Right ventricle myocardium inferior (tissue), 1 donor: Measurements from ENCODE around the gene NOL8. TPM values are rescaled to one million over a fixed set of nuclear protein-coding genes. Genes with fewer than 3 reads are reported as not detected.
A peak's percentile ranks its signal among the peaks of the same experiment; 100 is the strongest.

Experiments used
- ATAC-seq: fragments of 200-7000 bp; cut with Tn5 transposase; one replicate; pipeline ENCODE4 v1.9.1; 2020; ENCODE audit warnings: mild to moderate bottlenecking, moderate library complexity
- DNase-seq: peaks from one replicate; pipeline ENCODE4 v3.0.0; 2021; ENCODE audit errors: missing footprints
- intact Hi-C: fragments of 100-400 bp; cut with DNase I; formaldehyde crosslinking; loops from one replicate; pipeline ENCODE4 v1.11.0; 2022
- long read RNA-seq: library from polyadenylated mRNA; unstranded; transcript quantifications from one replicate; pipeline ENCODE4 v2.0.0, GENCODE V29; 2021
- total RNA-seq: library from RNA; stranded (reverse); fragmentation: NEBNext Ultra II Directional; extraction: Animal tissue kit (Norgen Biotek cat#: 25700); gene quantifications from one replicate; pipeline ENCODE4 v1.2.1, GENCODE V29; 2021
- donor health status: DM: no; HTN: yes; CAD: no; lungs with severe emphysema.

NOL8 gene
- 14.2 TPM for total RNA-seq
- long read RNA-seq, full-length matches to known transcripts = 2 of 8 reads
- long read RNA-seq, partial matches to known transcripts = 2 of 8 reads
- long read RNA-seq, other reads (novel, unspliced or antisense) = 4 of 8 reads

DNA sequence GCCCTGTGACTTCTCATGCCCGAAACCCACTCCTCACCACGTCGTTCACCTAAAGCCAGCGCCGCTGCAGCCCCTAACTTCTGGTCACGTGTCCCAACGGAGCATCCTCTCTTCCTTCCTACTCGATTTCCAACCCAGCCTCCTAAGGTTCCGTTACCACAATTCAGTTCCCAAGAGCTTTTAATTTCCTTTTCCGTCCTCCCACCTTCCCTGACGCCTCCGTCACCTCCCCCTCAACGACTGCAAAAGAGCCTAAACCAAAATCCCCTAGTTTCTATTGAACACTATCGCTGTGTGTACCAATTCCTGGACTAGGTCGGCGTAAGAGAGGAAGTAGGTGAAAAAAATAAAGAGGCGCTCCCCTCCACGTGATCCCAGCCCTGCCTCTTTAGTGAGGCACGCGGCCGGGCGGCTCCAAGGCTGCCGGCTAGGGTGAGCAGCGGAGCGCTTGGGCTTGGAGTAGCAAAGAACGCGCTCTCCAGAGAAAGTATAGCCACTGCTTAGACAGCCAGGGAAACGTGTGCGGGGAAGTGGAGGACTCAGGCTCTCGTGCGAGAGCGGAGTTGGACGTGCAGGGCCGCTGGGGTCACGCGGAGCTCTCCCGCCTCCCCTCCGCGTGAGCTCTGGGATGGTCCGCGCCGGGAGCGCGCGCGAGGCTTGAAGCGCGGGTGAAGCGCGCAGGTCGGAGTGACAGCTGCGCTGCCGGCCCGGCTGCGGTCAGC is at the start of gene NOL8, which contains the start of gene CENPP:
TSS of gene NOL8 (minus strand) at position 82 of the 722 bp plus-strand sequence. CDS start 1,189 bp downstream, outside the sequence.
TSS of gene CENPP (plus strand) at position 685 of the 722 bp plus-strand sequence.
- DNase-seq (peak; percentile 93), ATAC-seq (peak; percentile 98)
- intact Hi-C loops = loop anchor here (1.0 to 10.0 kb wide), 3 partner anchors 32 to 439 kb away; partner anchors contain the start of genes BICD2 and IARS1

DNA sequence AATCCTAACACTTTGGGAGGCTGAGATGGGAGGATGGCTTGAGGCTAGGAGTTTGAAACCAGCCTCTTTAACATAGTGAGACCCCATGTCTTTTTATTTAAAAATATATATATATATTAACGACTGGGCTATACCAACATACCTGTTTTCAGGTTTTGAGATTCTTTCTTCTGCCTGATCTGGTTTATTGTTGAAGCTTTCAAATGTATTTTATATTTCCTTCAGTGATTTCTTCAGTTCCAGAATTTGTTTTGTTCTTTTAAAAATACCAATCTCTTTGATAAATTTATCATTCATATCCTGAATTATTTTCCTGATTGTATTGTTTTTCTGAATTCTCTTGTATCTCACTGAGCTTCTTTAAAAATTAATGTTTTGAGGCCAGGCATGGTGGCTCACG is 48.0 kb upstream of the NOL8 start:
- intact Hi-C loops = no loop called here
- ATAC-seq (no peak), DNase-seq (no peak)

DNA sequence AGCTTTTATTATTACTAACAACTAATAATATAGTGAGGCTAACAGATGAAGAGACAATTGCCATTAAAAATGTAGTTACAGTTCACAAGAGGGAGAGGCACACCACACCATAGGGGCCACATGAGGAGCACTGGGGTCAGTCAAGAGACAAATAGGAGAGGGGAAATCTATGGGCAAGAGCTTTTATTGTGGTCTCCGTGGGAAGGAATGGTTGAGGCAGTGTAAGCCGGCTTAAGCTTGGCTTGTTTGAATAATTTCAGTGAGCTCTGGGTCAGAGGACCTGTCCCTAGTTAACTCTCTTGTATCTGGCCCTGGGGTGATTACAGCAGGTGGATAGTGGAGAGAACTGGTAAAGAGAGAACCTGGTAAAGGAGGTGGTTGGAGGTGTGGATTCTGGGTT is 43.9 kb upstream of the NOL8 start:
- intact Hi-C loops = no loop called here
- DNase-seq (no peak), ATAC-seq (no peak)

DNA sequence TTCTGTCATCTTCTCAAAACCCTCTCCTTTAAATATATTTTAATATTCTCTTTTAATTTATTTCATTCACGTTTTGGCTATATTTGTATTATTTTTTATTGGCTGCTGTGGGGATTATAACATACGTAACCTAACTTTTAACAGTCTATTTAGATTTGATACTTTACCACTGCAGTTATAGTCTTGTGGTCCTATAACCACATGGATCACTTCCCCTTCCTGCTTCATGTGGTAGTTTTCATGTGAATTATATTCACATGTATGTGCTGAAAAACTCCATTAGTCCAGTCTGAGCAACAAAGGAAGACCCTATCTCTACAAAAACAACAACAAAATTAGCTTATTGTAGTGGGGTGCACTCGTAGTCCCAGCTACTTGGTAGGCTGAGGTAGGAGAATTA is 34.9 kb upstream of the NOL8 start:
- no peak for ATAC-seq
- DNase-seq = no peak
- intact Hi-C loops = no loop called here

DNA sequence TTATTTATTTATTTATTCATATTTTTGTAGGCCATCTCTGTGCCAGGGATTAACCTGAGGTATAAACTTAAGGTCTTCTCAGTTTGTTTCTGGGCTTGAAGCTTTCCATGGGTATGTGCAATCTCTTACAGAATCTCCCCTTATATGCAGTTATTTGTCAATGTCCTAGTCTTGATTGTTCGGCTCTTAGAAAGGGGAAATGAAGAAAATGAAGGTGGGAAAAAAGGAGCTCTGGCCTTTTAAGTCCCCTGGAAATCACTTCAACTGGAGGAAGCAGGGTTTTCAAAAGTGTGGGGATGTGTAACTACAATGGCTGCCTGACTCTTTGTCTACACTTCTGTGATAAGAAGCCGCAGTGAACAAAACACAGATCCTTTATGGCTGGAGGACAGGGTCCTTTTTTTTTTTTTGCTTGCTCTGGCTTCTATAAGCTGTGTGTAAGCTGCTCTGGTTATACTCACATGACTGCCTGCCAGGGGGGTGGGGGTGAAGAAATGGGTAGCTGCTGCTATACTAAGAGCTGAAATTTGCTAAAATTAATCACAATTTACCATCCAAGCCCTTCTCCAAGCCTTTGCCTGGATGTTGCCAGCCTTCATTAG is 34.3 kb upstream of the NOL8 start:
- intact Hi-C loops = no loop called here
- DNase-seq (no peak), ATAC-seq (no peak)

DNA sequence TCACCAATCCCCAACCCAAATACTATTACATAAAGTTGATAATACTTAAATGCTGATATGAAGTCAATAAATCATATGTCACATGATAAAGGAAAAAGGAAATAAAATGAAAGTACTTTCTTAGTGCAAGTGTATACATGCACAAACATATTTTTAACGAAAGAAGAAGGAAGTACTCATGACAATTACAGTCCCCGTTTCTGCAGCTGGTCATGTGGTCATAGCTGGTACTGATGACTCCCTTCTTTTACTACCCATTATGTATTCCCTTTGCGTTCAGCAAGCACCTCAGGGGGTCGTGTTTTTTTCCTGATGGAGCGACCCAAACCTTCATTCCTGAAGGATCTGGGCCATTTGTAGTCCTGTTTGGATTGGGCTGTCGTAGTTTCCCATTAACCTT is 27.9 kb upstream of the NOL8 start:
- ATAC-seq (no peak), DNase-seq (no peak)
- intact Hi-C loops = no loop called here

DNA sequence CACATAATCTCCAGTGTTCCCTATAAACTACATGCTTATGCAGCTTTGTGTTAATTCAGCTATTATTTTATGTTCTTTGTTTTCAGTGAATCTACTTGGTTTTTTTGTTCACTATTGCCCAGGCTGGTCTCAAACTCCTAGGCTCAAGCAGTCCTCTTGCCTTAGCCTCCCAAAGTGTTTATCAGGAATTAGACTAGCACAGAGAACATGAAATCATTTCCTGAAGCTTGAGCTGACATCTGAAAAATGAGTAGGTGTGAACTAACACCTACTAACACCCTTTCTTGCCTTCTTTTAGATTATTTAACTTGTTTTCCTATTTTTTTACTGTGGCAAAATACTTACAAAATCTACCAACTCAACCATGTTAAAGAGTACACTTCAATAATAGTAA is 25.6 kb upstream of the NOL8 start:
- intact Hi-C loops = no loop called here
- DNase-seq (no peak), ATAC-seq (no peak)

DNA sequence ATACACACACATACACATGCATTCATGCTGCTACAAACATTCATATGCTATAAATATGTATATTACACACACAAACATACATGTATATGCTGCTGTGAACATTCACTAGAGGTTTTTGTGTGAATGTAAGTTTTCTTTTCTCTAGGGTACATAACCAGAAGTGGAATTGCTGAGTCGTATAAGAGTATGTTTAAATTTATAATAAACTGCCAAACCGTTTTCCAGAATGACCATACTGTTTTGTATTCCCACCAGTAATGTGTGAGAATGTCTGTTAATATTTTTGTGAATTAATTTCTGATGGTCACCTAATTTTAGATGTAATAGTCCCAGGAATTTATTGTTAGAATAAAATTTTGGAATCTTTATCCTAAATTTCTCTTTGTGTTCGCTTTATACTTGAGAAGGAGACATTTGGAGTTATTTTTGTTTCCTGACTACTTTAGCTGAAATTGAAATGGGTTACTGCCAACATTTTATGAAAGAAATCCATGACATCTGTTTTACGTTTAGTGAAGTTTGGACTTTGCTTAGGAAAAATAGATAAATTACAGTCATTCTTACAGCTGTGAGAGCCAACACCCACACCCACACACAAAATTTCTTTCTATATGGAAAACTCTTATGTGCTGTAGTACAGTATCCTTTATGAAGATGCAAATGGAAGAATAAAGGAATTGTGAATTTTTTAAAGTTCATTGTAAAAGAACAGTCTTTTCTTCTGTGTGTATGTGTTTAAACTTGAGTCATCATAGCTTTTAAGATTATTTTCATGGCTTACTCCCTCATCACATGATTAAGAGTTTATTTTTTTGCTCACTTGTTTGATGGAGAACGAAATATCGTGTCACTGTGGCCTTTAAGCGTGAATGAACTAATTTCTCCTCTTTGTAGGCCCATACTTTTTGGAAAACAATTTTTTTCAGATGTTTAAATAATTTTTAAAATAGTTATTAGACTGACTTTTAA is 24.9 kb upstream of the NOL8 start:
- intact Hi-C loops = no loop called here
- DNase-seq (no peak), ATAC-seq (peak; percentile 72)

DNA sequence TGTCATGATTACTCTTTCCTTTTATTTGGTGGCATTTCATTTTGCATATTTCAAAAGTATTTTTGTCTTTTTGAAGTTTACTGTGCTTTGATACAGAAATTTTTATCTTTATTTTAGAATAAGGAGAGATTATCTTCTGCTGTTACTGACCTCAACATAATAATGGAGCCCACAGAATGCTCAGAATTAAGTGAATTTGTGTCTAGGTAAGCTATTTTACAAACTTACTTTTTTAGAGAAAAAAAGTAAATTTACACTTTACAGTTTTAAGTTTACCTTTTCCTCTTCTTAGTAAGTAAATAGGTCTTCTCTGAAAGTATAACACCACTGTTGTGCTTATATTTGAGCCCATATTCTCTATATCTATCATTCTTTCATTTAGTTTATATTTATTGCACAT is 20.4 kb upstream of the NOL8 start:
- ATAC-seq (no peak), DNase-seq (no peak)
- intact Hi-C loops = no loop called here

DNA sequence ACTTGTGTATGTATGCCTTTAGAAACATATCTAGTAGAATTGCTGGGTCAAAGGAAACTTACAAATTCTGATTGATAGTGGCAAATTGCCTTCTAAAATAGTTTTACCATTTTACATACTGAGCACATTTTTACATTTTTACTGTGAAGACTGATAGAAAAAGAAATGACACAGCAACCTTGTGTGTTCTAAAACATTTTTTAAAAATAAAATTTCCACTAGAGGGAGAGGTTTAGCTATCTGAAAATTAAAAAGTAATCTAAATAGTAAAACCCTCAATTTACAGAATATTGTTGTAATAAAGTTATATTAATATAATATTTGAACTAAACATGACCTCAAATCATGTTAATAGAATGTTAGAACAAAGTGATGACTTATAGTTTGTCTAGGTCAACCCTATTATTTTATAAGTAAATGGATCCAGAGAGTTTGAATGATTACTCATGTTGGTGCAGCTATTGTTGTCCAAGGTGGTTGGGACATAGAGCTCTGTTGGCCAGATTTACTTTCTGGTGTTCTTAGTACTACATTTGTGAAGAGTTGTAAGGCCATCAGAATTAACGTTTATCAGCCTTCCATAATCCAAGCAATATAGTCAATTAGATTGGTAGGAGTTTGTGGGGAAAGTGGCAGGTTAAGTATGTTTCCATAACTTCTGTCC is 17.8 kb upstream of the NOL8 start:
- ATAC-seq (no peak), DNase-seq (no peak)
- intact Hi-C loops = loop anchor here (5.0 kb wide), 1 partner anchor 294 kb away; no protein-coding TSS in a partner anchor

DNA sequence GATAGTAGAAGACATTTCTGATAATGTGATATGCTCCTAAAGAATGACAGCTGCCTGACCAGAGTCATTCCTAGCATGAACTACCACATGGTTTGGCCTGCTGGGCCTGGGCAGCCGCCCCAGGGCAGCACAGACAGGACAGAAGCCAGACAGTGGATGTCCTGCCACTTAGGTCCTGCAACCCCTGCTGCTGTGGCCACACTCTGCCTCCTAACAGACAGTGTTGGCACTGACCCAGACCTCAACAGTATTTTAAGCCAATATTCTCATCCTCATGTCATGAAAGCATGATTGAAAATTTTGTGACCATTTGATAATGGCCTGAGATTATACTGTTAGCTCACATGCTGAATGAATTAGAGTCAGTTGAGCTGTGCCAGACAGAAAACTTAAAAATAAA is 16.4 kb upstream of the NOL8 start:
- ATAC-seq = no peak
- intact Hi-C loops = loop anchor here (5.0 kb wide), 1 partner anchor 296 kb away; no protein-coding TSS in a partner anchor
- no peak for DNase-seq

DNA sequence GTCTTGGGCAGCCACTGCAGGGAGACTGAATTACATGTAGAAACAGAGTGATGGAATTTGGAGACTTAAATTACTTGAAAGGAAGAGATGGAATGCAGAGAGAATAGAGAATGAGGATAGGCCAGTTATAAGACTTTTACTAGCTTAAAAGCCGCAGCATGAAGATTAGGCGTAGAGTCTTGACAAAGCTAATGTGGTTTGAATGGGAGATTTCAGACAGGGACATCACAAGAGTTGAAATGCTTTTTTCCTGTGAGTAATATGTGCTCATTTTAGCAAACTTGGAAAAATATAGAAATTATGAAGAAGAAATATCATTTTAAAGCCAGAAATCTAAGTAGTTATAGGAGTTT is 8.1 kb upstream of the NOL8 start:
- intact Hi-C loops = no loop called here
- DNase-seq (no peak), ATAC-seq (peak; percentile 33)

DNA sequence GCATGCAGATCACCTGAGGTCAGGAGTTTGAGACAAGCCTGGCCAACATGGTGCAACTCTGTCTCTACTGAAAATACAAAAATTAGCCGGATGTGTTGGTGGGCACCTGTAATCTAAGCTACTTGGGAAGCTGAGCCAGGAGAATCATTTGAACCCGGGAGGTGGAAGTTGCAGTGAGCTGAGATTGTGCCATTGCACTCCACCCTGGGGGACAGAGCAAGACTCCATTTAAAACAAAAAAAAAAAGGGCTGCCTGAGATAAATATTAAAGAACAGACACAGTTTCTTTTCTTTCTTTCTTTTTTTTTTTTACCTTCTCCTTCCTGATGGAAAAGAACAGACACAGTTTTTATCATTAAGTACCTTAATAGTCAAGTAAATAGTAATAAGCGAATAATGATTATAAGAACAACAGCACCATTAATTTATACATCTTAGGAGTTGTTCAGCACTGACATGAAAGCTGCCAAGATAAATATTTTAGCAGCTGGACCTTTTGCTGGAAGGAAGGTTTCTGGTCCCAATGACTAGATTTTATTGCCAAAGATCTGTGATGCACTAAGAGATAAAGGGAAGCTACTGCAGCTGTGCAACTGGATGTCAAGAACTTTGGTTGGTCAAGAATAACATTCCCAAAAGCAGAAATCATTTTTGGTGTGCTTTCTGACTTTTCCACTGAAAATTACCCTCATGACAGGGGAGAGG is 7.6 kb upstream of the NOL8 start:
- ATAC-seq = peak; percentile 92

DNA sequence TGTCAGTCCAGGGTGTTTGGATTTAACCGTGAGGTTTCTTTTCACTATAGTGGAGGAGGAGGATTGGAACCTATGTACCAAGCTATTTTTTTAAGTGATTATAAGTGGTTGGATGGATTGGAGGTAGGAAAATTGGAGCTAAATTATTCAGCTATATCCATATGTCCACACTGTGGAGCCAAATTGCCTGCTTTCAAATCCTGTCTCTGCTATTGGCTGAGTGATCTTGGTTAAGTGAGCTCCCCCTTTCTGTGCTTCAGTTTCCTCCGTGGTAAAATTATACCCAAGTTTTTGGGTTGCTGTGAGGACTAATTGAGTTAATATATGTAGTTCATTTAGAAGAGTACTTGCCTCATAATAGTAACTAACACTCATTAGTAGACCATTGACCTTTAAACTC is 3.1 kb upstream of the NOL8 start:
- no peak for DNase-seq
- ATAC-seq = no peak
- intact Hi-C loops = loop anchor here (5.0 to 10.0 kb wide), 2 partner anchors 304 to 437 kb away; partner anchors contain the start of gene BICD2

More for the DNA sequence above, 7.6 kb upstream of the NOL8 start:
- DNase-seq = no peak
- intact Hi-C loops = no loop called here

DNA sequence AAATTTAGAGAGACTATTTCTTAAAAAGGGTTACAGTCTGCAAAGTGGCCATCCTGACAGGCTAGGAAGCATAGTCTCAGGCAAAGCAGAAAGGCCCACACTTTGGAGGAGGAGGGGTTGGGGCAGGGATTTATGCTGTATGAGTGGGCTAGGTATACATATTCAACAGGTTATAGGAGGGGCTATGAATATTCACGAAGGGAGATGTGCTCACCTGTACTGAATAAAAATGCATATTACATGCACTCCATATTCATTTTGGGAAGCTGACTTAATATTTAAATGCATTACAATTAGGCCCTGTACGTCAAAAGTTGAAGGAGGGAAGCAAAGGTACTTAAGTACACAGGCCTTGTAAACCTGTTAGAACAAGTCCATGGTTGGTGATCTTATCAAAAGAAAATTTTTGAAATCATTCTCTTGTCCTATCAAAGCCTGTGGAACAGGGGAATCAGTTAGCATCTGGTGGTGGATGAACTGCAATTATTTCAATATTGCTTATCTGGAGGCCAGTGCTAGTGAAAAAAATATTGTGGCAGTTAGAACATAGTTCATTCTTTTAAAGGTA is 2.2 kb upstream of the NOL8 start:
- ATAC-seq (no peak), DNase-seq (no peak)
- intact Hi-C loops = loop anchor here (5.0 to 10.0 kb wide), 2 partner anchors 305 to 437 kb away; partner anchors contain the start of gene BICD2

DNA sequence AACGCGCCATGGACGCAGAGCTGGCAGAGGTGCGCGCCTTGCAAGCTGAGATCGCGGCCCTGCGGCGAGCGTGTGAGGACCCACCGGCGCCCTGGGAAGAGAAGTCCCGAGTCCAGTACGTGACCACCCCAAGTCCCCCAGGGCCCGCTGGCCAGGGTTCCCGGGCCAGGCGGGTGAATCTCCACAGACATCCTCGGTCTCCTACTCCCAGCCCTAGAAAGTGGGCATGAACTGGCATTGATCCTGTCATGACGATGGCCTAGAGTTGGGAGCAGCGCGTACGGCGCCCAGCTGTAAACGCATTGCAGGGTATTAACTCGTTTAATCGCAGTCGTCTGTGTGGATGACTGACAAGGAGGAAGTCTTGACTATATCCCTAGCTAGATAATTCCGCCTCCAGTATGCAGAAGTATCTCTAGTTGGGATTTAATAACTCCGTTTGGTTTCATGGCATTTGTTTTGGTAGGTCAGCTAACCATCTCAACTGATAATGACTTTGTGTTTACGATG is 896 bp upstream of the NOL8 start:
- ATAC-seq (peak; percentile 1), DNase-seq (no peak)
- intact Hi-C loops = loop anchor here (1.0 to 10.0 kb wide), 3 partner anchors 33 to 439 kb away; partner anchors contain the start of genes BICD2 and IARS1

DNA sequence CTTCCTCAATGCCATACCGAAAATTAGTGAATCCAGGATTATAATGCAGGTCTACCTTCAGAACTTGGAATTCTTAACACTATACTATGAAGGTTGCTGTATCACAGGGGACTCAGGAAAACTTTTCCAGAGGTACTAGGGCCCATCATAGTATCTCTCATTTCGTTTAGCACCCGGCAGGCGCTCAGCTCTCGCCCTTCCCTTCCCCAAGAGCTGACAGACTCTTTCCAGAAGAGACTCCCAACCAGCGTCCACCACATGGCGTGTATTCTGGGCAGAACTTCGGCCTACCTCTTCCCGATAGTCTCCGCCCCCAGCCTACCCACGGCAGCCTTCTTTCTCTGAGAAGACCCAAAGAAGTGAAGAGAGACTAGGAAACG is 271 bp downstream of the NOL8 start:
- intact Hi-C loops = loop anchor here (1.0 to 10.0 kb wide), 3 partner anchors 32 to 440 kb away; partner anchors contain the start of genes BICD2 and IARS1
- ATAC-seq (peak; percentile 33), DNase-seq (no peak)
